Head of caudate nucleus (tissue), 42 donors: ENCODE results near the gene EIF5A2.
"Not testable (repeated sequence)": the region's sequence is repeated elsewhere in the genome, so short reads cannot be mapped to it uniquely, and the experiment has no call there.

ENCODE experiments used
- DNase-seq, 42 donors: peaks; one replicate each; pipeline versions ENCODE4 v3.0.0 to v3.0.0-alpha.2; 2020 to 2021; ENCODE audit warnings: mixed read lengths in 7 of 42
- intact Hi-C: fragments of 100-400 bp; cut with DNase I; formaldehyde crosslinking; loops from one replicate; pipeline ENCODE4 v1.15.0; 2022

EIF5A2 gene

GRCh38 chr3:170908235-170909116 is at the start of gene EIF5A2:
TSS of gene EIF5A2 (minus strand) at chr3:170908637. CDS start at chr3:170907806, 831 bp downstream.
- peak; percentile 87 to 97 (median 93) for DNase-seq
- intact Hi-C loops: no loop called here

GRCh38 chr3:170956647-170957046 is 48.2 kb upstream of the EIF5A2 start:
- intact Hi-C loops: loop anchor here (10.0 kb wide), 1 partner anchor 818 kb away; no protein-coding TSS in a partner anchor
- no peak for DNase-seq

- DNase-seq: peak in 41 of 42 donors; percentile 23 to 87 (median 63)
Measured at GRCh38 chr3:170953736-170954135, 45.3 kb upstream of the EIF5A2 start.

GRCh38 chr3:170953229-170953628 is 44.8 kb upstream of the EIF5A2 start:
- peak in 16 of 42 donors; percentile 2 to 50 (median 18) for DNase-seq
- intact Hi-C loops: loop anchor here (10.0 kb wide), 1 partner anchor 822 kb away; no protein-coding TSS in a partner anchor

More at GRCh38 chr3:170953736-170954135, 45.3 kb upstream of the EIF5A2 start:
- intact Hi-C loops: loop anchor here (10.0 kb wide), 1 partner anchor 821 kb away; no protein-coding TSS in a partner anchor

GRCh38 chr3:170949211-170949610 is 40.8 kb upstream of the EIF5A2 start:
- intact Hi-C loops: no loop called here
- DNase-seq: no peak

GRCh38 chr3:170947018-170947769 is 38.8 kb upstream of the EIF5A2 start:
- intact Hi-C loops: no loop called here
- no peak for DNase-seq

GRCh38 chr3:170942011-170942410 is 33.6 kb upstream of the EIF5A2 start:
- intact Hi-C loops: no loop called here
- no peak for DNase-seq

GRCh38 chr3:170941551-170941950 is 33.1 kb upstream of the EIF5A2 start:
- intact Hi-C loops: no loop called here
- DNase-seq: no peak

- DNase-seq, intact Hi-C loops: not testable (repeated sequence)
Measured at GRCh38 chr3:170933039-170933438, 24.6 kb upstream of the EIF5A2 start.

GRCh38 chr3:170923553-170923952 is 15.1 kb upstream of the EIF5A2 start:
- intact Hi-C loops, DNase-seq: not testable (repeated sequence)

GRCh38 chr3:170918715-170919114 is 10.3 kb upstream of the EIF5A2 start:
- intact Hi-C loops: no loop called here
- no peak for DNase-seq

- DNase-seq: no peak
- intact Hi-C loops: no loop called here
Measured at GRCh38 chr3:170914690-170915089, 6.3 kb upstream of the EIF5A2 start.

- DNase-seq: no peak
- intact Hi-C loops: no loop called here
Measured at GRCh38 chr3:170914212-170914611, 5.8 kb upstream of the EIF5A2 start.

- DNase-seq: no peak
- intact Hi-C loops: no loop called here
Measured at GRCh38 chr3:170911051-170911450, 2.6 kb upstream of the EIF5A2 start.

GRCh38 chr3:170910542-170910941 is 2.1 kb upstream of the EIF5A2 start:
- DNase-seq: no peak
- intact Hi-C loops: no loop called here

GRCh38 chr3:170909129-170909903 is 879 bp upstream of the EIF5A2 start:
- DNase-seq: peak in 1 of 42 donors; percentile 4
- intact Hi-C loops: no loop called here

- intact Hi-C loops: no loop called here
- DNase-seq: peak in 17 of 42 donors; percentile 1 to 48 (median 11)
Measured at GRCh38 chr3:170907637-170908234, 701 bp downstream of the EIF5A2 start.

GRCh38 chr3:170905862-170906261 is 2.6 kb downstream of the EIF5A2 start:
- DNase-seq: no peak
- intact Hi-C loops: no loop called here

- intact Hi-C loops: no loop called here
- no peak for DNase-seq
Measured at GRCh38 chr3:170903123-170903522, 5.3 kb downstream of the EIF5A2 start.
